ENCODE data around the gene TMEM214. TPM values are rescaled to one million over a fixed set of nuclear protein-coding genes. Genes with fewer than 3 reads are reported as not detected.

TMEM214 gene
- total RNA-seq, 2 donors from 2014 or later, result 76.6 to 121 TPM

- TF ChIP-seq CTCF (IDR thresholded peaks at IDR 0.05), result no peak
- Histone ChIP-seq H3K27ac (peak overlapping the region; percentile 95), H3K4me3 (peak overlapping the region; percentile 44), H3K36me3 (no peaks in the 10 kb centered on the region), H3K9ac (ENCODE audit: low read depth in 2 of 2, low read length in 2 of 2) (peak overlapping the region; percentile 28 to 55), H3K27me3 (no peaks in the 10 kb centered on the region), H3K9me3 (no peaks in the 10 kb centered on the region), H3K4me1 (peaks cover 7% of the 10 kb centered on the region)
- no peak for DNase-seq
- intact Hi-C loops (cut with DNase I), result loop anchor here (10.0 kb wide), 1 partner anchor 46 kb away; the partner anchor contains the start of gene TMEM214
Measured at GRCh38 chr2:27080603-27080936, 47.8 kb downstream of the TMEM214 start.

- no peak overlapping the region for H3K4me3 ChIP-seq
- no peaks in the 10 kb centered on the region for H3K9me3 ChIP-seq
- no peaks in the 10 kb centered on the region for H3K36me3 ChIP-seq
- no peaks in the 10 kb centered on the region for H3K27me3 ChIP-seq
- H3K4me1 ChIP-seq, result peaks cover 10% of the 10 kb centered on the region
- no peak for TF ChIP-seq CTCF (IDR thresholded peaks at IDR 0.05)
- DNase-seq, result no peak
- intact Hi-C loops (cut with DNase I), result loop anchor here (10.0 kb wide), 1 partner anchor 47 kb away; the partner anchor contains the start of gene TMEM214
- peak overlapping the region; percentile 66 for H3K27ac ChIP-seq
- no peak overlapping the region for H3K9ac ChIP-seq (ENCODE audit: low read depth in 2 of 2, low read length in 2 of 2)
Measured at GRCh38 chr2:27081984-27082772, 49.4 kb downstream of the TMEM214 start.

GRCh38 chr2:27082773-27083409, 50.1 kb downstream of the TMEM214 start:
- Histone ChIP-seq H3K36me3 (no peaks in the 10 kb centered on the region), H3K4me3 (no peak overlapping the region), H3K9ac (ENCODE audit: low read depth in 2 of 2, low read length in 2 of 2) (no peak overlapping the region), H3K9me3 (no peaks in the 10 kb centered on the region), H3K27me3 (no peaks in the 10 kb centered on the region), H3K4me1 (peaks cover 15% of the 10 kb centered on the region), H3K27ac (no peak overlapping the region)
- no peak for DNase-seq
- intact Hi-C loops (cut with DNase I), result loop anchor here (10.0 kb wide), 1 partner anchor 48 kb away; the partner anchor contains the start of gene TMEM214
- no peak for TF ChIP-seq CTCF (IDR thresholded peaks at IDR 0.05)

GRCh38 chr2:27083410-27084296, 50.9 kb downstream of the TMEM214 start:
- intact Hi-C loops (cut with DNase I), result loop anchor here (2.0 to 10.0 kb wide), 2 partner anchors 49 to 121 kb away; partner anchors contain the start of gene TMEM214
- Histone ChIP-seq H3K9me3 (no peaks in the 10 kb centered on the region), H3K27me3 (no peaks in the 10 kb centered on the region), H3K4me3 (no peak overlapping the region), H3K9ac (ENCODE audit: low read depth in 2 of 2, low read length in 2 of 2) (no peak overlapping the region), H3K4me1 (peaks cover 15% of the 10 kb centered on the region), H3K36me3 (no peaks in the 10 kb centered on the region), H3K27ac (no peak overlapping the region)
- no peak for TF ChIP-seq CTCF (IDR thresholded peaks at IDR 0.05)
- DNase-seq, result no peak
